Activated T-cell treated with anti-CD3 and anti-CD28 coated beads, Interleukin-2, amount 50 U/mL, for 48 hours (primary cell): ENCODE measurements around the gene FAM20B.
"Not testable (repeated sequence)": the region's sequence is repeated elsewhere in the genome, so short reads cannot be mapped to it uniquely, and the experiment has no call there.

Experiments used
- DNase-seq, 2 experiments: peaks; one replicate each; pipeline ENCODE4 v3.0.0-alpha.2; 2020

Gene FAM20B

GRCh38 chr1:179025125-179025974 is at the start of gene FAM20B:
FAM20B (plus strand) TSS chr1:179025894; CDS start chr1:179043848, 17,954 bp downstream.
- peak; percentile 88 to 93 for DNase-seq

DNA sequence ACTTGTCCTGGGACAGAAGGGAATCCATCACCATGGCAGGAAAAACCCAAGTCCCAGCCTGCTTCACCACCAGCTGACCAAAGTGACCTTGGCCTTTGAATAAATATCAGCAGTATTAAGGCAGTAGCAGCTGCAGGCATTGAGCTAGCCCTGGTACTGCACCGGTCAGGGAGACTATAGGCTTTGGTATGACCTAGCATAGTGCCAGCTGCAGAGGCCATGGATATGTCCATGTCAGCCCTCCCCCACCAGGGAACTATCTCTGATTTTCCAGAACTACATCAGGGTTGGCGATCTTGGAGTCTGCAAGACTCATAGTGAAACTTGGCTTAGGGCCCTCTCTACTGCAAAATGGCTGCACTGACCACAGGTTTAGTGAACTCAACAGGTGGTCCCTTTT is 49.2 kb upstream of the FAM20B start:
- DNase-seq, result no peak

- no peak for DNase-seq
These were observed 39.5 kb upstream of the FAM20B start for GRCh38 chr1:178986204-178986603.

GRCh38 chr1:178988198-178988597 is 37.5 kb upstream of the FAM20B start:
- not testable (repeated sequence) for DNase-seq

GRCh38 chr1:178993559-178993958 is 32.1 kb upstream of the FAM20B start:
- DNase-seq, result no peak

- DNase-seq, result no peak
These were observed 28.3 kb upstream of the FAM20B start for GRCh38 chr1:178997428-178997827.

GRCh38 chr1:178998295-178998694 is 27.4 kb upstream of the FAM20B start:
- DNase-seq, result no peak

DNA sequence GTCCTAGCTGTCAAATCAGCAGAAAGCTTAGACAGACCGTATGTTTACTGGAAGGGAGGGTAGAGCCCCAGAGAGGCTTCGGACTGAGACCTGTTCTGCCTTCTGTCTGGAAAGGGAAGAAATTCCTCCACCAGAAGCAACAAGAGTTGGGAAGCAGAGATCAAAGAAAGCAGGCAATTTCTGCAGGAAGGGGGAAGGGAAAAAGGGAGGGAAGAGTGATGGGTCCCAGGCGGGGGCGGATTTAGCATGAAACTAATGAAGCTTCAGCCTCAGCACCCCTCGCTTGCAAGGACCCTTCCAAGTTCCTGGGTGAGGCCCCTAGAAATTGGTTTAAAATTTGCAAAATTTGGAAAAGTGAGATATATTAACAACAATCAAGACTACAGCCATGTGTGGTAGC is 26.6 kb upstream of the FAM20B start:
- DNase-seq, result no peak

DNA sequence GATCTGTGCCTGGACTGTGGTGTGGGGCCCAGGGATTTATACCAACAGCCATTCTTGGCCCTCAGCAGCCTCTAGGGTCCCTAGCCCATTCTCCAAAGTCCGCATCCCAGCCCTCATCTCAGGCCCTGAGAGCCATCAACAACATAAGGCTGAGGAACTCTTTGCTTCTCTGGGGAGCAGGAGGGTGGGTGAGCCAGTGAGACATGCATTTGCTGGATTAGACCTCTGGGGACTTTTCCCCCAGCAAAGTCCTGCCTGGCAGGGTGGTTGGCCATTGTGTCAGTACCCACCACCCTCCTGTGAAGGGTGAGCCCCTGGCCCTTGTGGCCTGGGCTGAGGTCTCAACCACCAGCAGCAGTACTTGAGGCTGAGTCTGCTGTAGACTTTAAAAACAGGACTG is 24.2 kb upstream of the FAM20B start:
- no peak for DNase-seq

GRCh38 chr1:179002064-179002463 is 23.6 kb upstream of the FAM20B start:
- DNase-seq, result not testable (repeated sequence)

DNA sequence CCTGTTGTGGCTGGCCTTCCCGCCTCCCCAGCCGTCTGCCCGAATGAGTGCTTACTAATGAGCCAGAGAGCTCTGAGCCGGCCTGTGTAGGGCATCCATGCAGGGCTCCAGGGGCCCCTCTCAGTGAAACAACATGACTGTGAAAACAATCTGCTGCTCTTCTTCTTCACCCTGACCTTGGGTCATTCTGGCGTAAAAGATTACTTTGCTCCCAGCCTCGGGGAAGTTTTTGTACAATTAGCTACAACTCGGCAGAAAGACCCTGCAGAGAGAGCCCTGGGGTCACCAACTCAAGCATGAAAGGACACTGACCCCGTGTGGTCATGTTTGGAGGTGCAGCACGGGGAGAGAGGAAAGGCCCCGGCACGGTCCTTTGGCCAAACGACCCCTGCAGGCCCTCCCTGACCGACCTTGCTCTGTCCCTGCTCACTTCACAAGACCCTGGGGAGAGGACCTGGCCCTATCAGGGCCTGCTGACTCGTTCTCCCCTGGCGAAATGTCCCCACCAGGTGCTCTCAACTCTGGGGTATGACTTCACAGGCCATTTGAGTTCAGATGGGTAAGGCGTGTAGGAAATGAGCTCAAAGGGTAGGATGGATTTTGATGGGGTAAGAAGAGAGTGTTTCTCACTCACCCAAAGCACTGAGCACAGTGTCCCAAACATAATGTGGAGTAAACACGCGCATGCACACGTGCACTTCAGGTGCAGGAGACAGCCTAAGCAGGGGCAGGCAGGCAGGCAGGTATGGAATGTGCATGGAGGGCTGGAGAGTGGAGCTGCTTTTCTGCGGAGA is 22.9 kb upstream of the FAM20B start:
- DNase-seq, result peak; percentile 84 to 87

GRCh38 chr1:179003512-179004066 is 22.1 kb upstream of the FAM20B start:
- no peak for DNase-seq

DNA sequence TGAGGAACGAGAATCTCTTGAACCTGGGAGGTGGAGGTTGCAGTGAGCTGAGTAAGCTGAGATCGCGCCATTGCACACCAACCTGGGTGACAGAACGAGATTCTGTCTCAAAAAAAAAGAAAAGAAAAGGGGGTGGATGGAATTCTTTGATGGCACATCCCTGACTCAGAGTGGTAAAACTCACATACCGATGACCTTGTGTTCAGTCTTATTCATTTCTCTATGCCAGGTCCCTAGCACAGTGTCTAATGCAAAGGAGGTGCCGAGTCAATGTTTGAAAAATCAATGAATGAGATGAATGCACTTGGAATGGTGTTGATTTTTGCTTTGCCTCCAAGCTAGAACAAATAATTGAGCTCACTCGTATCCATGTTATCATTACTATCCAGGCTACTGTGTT is 18.5 kb upstream of the FAM20B start:
- no peak for DNase-seq

GRCh38 chr1:179010671-179011070 is 15.0 kb upstream of the FAM20B start:
- DNase-seq, result no peak

GRCh38 chr1:179012038-179012437 is 13.7 kb upstream of the FAM20B start:
- DNase-seq, result no peak

DNA sequence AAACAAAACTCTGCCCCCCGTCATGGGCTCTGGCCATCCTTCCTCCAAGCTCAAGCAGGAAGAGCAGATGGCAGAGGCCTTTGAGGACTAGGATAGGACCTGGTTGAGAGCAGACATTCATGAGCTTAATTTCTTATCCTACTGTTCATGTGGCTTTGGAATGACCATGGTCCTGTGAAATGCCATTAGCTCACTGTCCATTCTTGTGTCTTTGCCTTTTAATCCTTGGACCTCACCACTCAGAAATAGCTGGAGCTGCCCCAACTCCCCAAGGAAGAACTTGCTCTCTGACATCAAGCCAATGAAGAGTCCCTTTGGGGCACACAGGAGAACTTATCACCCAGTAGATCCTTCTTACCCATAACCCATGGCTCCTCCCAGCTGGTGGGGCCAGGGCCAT is 11.6 kb upstream of the FAM20B start:
- DNase-seq, result no peak

DNA sequence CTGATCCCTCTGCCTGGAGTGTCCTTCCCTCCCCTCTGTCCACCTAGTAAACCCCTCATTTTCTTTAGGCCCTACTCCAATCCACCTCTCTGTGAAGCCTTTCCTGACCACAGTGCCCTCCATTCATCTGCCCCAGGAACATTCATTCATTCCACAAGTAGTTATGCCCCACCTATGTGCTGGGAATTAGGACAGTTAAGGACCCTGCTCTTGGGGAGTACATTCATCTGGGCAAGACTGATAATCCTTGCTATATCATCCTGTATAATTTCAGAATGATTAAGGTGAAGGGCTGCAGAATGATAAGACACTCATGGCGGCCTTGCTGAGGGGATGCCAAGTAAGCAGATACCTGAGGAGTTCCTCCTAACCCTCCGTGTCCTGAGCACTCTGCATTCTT is 10.3 kb upstream of the FAM20B start:
- DNase-seq, result no peak

DNA sequence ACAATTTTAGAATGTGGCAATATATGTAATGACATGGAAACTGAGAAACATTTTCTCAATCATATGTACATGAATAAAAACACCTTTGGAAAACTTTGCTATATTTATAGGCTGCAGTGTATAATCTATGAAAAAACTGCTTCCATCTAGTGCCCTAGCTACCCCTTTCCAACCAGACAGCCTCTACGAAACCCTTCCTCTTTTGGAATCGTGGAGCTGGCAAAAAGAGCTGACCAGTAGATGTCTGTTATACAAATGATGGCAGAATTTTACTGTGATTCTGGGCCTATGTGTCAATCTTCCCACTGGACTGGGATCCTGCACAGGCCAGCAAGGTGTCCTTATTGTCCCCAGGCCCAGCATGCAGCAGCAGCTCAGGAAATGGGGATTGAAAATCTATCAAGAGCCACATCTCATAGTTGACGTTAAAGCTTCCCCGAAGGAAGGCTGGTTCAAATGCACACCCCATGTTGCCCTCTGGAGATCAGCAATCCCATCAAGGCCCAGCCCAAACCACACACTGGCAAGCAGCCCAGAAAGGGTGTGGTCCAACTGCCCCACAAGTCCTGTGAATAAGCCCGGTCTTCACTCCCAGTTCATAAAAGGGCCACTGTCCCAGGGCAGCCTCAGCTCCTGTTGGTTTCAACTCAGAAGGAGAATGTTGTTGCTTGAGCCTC is 8.8 kb upstream of the FAM20B start:
- no peak for DNase-seq

GRCh38 chr1:179017383-179018326 is 8.0 kb upstream of the FAM20B start:
- DNase-seq, result no peak

DNA sequence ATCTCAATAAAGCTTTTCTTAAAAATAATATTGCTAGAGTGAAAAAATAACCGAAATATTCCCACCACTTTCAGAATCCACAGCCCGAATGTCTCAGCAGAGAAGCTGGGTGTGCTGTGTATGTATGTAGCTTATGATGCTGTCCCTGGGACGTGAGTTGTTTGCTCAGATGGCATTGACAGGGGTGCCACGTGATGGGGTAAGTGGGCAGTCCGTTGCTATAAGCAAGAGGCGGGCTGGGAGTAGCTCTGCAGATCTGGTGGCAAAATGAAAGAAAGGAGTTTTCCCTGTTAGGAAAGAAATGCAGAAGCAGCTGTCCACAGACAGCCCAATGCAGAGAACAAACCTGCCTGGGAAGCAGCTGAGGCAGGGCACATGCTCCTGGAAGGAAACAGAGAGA is 3.8 kb upstream of the FAM20B start:
- DNase-seq, result no peak

DNA sequence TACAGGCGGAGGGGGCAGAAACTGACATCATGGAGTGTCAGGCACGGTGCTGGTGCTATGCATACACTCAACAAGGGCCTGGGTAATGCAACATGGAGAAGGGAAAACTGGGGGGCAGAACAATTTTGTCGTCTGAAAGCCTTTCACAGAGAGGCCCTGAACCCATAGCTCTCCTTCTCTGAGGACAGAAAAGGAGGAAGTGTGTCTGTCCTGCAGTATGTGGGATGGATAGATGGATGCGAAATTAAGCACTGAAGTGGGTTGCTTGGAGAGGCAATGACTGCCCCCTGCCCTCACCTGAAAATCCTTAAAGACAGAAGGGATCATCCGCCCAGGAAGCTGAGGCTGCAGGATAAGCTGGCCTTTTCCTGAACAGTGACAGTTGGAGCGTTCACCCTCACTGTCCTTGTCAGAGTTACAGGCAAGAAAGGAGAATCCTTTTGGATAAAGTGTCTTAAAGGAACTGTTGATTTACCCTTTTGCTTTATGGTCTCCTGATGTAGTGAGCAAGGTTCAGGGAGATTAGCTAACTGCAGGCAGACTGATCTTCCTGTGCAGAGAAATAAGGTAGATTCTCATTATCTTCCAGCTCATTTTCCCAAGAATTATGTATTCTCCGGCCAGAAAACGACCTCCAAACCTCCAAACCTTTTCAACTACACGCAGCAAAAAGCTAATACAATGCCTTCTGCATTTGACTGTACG is 1.6 kb upstream of the FAM20B start:
- no peak for DNase-seq
